LNCaP clone FGC (cell line): ENCODE results near the gene RXRB.

Experiments
- DNase-seq: peaks from one replicate; pipeline ENCODE4 v3.0.0-alpha.2; 2011; ENCODE audit warnings: low read depth
- H3K4me3 ChIP-seq: 2 replicates; pipeline ENCODE4 v1.5.1; 2011; ENCODE audit warnings: mild to moderate bottlenecking, low read depth, low read length, control low read depth
- TF ChIP-seq, protein P1 (sequence below): IDR thresholded peaks from 2 replicates; pipeline ENCODE4 v1.5.1; 2012; ENCODE audit warnings: mild to moderate bottlenecking; ENCODE audit not compliant: control insufficient read depth, insufficient read depth; ENCODE audit errors: extremely low read depth

RXRB gene

DNA sequence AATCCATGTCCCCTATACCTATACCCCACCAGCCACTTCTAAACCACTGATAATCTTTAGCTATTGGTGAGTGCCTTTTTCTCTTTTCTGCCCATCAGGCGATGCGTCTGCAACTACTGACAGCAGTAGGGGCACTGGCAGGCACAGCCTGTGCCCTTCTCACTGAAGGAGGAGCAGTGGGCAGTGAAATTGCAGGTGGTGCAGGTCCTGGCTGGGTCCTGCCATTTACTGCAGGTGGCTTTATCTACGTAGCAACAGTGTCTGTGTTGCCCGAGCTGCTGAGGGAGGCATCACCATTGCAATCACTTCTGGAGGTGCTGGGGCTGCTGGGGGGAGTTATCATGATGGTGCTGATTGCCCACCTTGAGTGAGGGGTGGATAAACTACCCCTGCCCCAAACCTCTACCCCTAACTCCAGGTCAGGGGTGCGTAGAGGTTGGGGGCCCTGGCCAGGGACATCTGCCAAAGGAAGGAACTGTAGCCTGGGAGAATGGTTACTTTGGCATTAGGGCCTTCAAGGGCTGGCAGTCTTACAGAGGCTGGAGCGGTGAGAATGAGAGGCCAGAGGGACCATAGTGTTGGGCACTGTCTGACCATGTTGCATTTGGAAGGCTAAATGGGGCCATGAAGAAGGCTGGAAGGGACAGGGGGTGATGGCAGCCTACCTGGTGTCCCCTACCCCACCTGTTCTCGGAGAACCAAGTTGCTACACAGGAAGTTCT lies 3.1 kb upstream of the RXRB start:
- TF ChIP-seq, protein P1, sequence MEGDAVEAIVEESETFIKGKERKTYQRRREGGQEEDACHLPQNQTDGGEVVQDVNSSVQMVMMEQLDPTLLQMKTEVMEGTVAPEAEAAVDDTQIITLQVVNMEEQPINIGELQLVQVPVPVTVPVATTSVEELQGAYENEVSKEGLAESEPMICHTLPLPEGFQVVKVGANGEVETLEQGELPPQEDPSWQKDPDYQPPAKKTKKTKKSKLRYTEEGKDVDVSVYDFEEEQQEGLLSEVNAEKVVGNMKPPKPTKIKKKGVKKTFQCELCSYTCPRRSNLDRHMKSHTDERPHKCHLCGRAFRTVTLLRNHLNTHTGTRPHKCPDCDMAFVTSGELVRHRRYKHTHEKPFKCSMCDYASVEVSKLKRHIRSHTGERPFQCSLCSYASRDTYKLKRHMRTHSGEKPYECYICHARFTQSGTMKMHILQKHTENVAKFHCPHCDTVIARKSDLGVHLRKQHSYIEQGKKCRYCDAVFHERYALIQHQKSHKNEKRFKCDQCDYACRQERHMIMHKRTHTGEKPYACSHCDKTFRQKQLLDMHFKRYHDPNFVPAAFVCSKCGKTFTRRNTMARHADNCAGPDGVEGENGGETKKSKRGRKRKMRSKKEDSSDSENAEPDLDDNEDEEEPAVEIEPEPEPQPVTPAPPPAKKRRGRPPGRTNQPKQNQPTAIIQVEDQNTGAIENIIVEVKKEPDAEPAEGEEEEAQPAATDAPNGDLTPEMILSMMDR, result no peak
- no peak for DNase-seq
- no peak overlapping the region for H3K4me3 ChIP-seq

- H3K4me3 ChIP-seq, result no peak overlapping the region
- DNase-seq, result no peak
- TF ChIP-seq, protein P1, result no peak
Measured at GRCh38 chr6:33202799-33203198, 2.3 kb upstream of the RXRB start.

- no peak for DNase-seq
- H3K4me3 ChIP-seq, result peak overlapping the region; percentile 98
- TF ChIP-seq, protein P1, result no peak
Measured at GRCh38 chr6:33201935-33202334, 1.5 kb upstream of the RXRB start.

DNA sequence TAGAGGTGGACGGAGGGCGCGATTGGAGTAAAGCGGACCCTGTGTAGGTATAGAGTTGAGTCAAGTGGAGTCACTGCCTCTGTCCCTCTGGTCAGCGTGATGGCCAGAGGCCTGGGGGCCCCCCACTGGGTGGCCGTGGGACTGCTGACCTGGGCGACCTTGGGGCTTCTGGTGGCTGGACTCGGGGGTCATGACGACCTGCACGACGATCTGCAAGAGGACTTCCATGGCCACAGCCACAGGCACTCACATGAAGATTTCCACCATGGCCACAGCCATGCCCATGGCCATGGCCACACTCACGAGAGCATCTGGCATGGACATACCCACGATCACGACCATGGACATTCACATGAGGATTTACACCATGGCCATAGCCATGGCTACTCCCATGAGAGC lies 681 bp upstream of the RXRB start:
- TF ChIP-seq, protein P1, result no peak
- no peak for DNase-seq
- peak overlapping the region; percentile 98 for H3K4me3 ChIP-seq

DNA sequence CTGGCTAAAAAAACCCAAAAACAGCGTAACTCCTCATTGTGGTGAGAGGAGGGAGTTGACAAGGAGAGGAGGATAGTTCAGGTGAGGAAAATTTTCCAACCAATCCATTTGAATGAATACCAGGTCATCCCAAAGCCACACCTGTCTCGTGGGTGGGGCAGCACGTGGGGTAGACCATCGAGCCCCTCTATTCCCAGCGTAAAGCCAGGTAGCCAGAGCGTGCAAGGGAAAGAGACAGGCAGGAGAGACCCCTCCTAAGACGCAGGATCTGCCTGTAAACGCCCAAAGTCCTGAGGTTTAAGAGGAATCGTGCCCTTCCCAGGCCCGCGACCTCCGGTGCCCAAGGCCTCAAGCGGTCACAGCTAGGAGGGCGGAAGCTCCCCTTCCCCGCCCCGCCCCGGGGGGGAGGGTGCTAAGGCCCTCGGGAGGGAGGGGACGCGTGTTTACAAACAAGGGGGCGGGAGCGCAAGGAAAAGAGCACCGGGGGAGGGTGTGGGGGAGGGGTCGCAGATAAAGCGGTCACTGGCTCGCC lies 712 bp downstream of the RXRB start:
- TF ChIP-seq, protein P1, result no peak
- peak overlapping the region; percentile 98 for H3K4me3 ChIP-seq
- peak; percentile 67 for DNase-seq

DNA sequence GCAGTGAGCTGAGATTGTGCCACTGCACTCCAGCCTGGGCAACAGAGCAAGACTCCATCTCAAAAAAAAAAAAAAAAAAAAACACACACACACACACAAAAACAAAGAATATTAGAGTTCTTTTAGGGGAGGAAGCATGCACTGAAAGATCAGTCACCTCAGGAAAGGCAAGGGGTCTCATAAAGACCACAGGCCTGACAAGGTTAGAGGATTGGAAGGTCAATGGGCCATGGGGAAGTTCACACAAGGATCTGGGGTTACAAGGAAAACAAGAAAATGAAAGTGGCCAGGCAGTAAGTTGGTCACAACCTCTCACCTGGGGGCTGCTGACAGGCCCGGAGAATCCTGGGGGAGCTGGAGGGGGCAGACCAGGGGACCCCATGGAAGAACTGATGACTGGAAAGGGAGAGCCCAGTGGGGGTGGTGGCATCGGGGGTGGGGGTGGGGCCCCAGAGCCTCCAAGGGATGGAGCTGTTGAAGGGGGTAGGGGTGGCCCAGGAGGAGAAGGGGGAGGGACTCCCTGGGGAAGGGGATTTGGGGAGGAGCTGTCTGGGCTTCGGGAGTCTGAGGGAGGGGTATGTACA lies 1.5 kb downstream of the RXRB start:
- peak overlapping the region; percentile 98 for H3K4me3 ChIP-seq
- TF ChIP-seq, protein P1, result no peak
- DNase-seq, result no peak
